Peyer's patch (tissue), 4 donors: ENCODE results near the gene CACNG3. TPM values are rescaled to one million over a fixed set of nuclear protein-coding genes. Genes with fewer than 3 reads are reported as not detected.

Experiments
- DNase-seq, 3 donors: peaks; one replicate each; pipeline ENCODE4 v3.0.0-alpha.2; 2017 to 2019
- H3K27ac ChIP-seq, 4 donors: fragments of 200-600 bp; sonication (generic); one replicate each; pipeline ENCODE4 v1.5.1; 2016 to 2019
- H3K27me3 ChIP-seq, 2 donors: fragments of 200-600 bp; sonication (generic); one replicate each; pipeline ENCODE4 v1.5.1; 2019
- H3K36me3 ChIP-seq, 3 donors: fragments of 200-600 bp; sonication (generic); one replicate each; pipeline ENCODE4 v1.5.1; 2016 to 2019
- H3K4me1 ChIP-seq, 4 donors: fragments of 200-600 bp; sonication (generic); one replicate each; pipeline ENCODE4 v1.5.1; 2016 to 2019
- H3K4me3 ChIP-seq, 4 donors: fragments of 200-600 bp; sonication (generic); 1 replicate in 3 of 4; 2 replicates in 1 of 4; pipeline ENCODE4 v1.5.1; 2016 to 2019; ENCODE audit warnings: mild to moderate bottlenecking in 1 of 4
- H3K9me3 ChIP-seq, 4 donors: fragments of 200-600 bp; sonication (generic); one replicate each; pipeline ENCODE4 v1.5.1; 2016 to 2019; ENCODE audit warnings: mild to moderate bottlenecking in 1 of 4
- CTCF ChIP-seq, 6 experiments: fragments of 450-650 bp in 4 of 6; fragments of 200-600 bp in 2 of 6; sonication (generic) in 1 of 6; IDR thresholded peaks; one replicate each; pipeline ENCODE4 v1.5.1; 2017 to 2019; ENCODE audit warnings: antibody characterized with exemption in 6 of 6, mild to moderate bottlenecking in 3 of 6, moderate library complexity in 1 of 6
- POLR2A ChIP-seq, 2 donors: fragments of 450-650 bp; IDR thresholded peaks; one replicate each; pipeline ENCODE4 v1.5.1; 2017; ENCODE audit warnings: antibody characterized with exemption in 2 of 2, mild to moderate bottlenecking in 2 of 2, moderate library complexity in 2 of 2
- total RNA-seq, 4 donors: library from RNA; depleted of rRNA; stranded (reverse); fragments of >200 nt; gene quantifications; one replicate each; pipeline ENCODE4 v1.1.0, GENCODE V29; 2016

The CACNG3 gene
- total RNA-seq, 4 donors from 2014 or later, result not detected

GRCh38 chr16:24318680-24319079, 62.5 kb downstream of the CACNG3 start:
- H3K27me3 ChIP-seq, result no peaks in the 10 kb centered on the region
- TF ChIP-seq POLR2A (IDR thresholded peaks at IDR 0.05), result no peak
- TF ChIP-seq CTCF (IDR thresholded peaks at IDR 0.05), result no peak
- H3K27ac ChIP-seq, result no peak overlapping the region
- H3K4me1 ChIP-seq, result no peaks in the 10 kb centered on the region
- no peaks in the 10 kb centered on the region for H3K9me3 ChIP-seq
- no peak for DNase-seq
- no peaks in the 10 kb centered on the region for H3K36me3 ChIP-seq
- no peak overlapping the region for H3K4me3 ChIP-seq

GRCh38 chr16:24319126-24319814, 63.1 kb downstream of the CACNG3 start:
- no peak overlapping the region for H3K4me3 ChIP-seq
- no peaks in the 10 kb centered on the region for H3K9me3 ChIP-seq
- H3K27ac ChIP-seq, result no peak overlapping the region
- DNase-seq, result no peak
- TF ChIP-seq POLR2A (IDR thresholded peaks at IDR 0.05), result no peak
- H3K27me3 ChIP-seq, result no peaks in the 10 kb centered on the region
- H3K36me3 ChIP-seq, result no peaks in the 10 kb centered on the region
- H3K4me1 ChIP-seq, result no peaks in the 10 kb centered on the region

- Histone ChIP-seq H3K27me3 (no peaks in the 10 kb centered on the region), H3K27ac (no peak overlapping the region), H3K4me1 (no peaks in the 10 kb centered on the region), H3K4me3 (no peak overlapping the region), H3K9me3 (no peaks in the 10 kb centered on the region), H3K36me3 (no peaks in the 10 kb centered on the region)
- no peak for DNase-seq
- TF ChIP-seq CTCF (IDR thresholded peaks at IDR 0.05) (no peak), POLR2A (IDR thresholded peaks at IDR 0.05) (no peak)
Observed at GRCh38 chr16:24322106-24322505, 66.0 kb downstream of the CACNG3 start.

- H3K4me3 ChIP-seq, result no peak overlapping the region
- H3K9me3 ChIP-seq, result no peaks in the 10 kb centered on the region
- H3K4me1 ChIP-seq, result no peaks in the 10 kb centered on the region
- DNase-seq, result no peak
- H3K36me3 ChIP-seq, result no peaks in the 10 kb centered on the region
- no peaks in the 10 kb centered on the region for H3K27me3 ChIP-seq
- H3K27ac ChIP-seq, result no peak overlapping the region
- TF ChIP-seq CTCF (IDR thresholded peaks at IDR 0.05) (no peak), POLR2A (IDR thresholded peaks at IDR 0.05) (no peak)
Observed at GRCh38 chr16:24324421-24324820, 68.3 kb downstream of the CACNG3 start.

- no peaks in the 10 kb centered on the region for H3K4me1 ChIP-seq
- no peak overlapping the region for H3K4me3 ChIP-seq
- H3K9me3 ChIP-seq, result no peaks in the 10 kb centered on the region
- TF ChIP-seq POLR2A (IDR thresholded peaks at IDR 0.05) (no peak), CTCF (IDR thresholded peaks at IDR 0.05) (no peak)
- H3K27ac ChIP-seq, result no peak overlapping the region
- no peaks in the 10 kb centered on the region for H3K27me3 ChIP-seq
- no peak for DNase-seq
- H3K36me3 ChIP-seq, result no peaks in the 10 kb centered on the region
Observed at GRCh38 chr16:24328835-24329452, 72.8 kb downstream of the CACNG3 start.

GRCh38 chr16:24332178-24332577, 76.0 kb downstream of the CACNG3 start:
- H3K9me3 ChIP-seq, result peaks cover 0 to 2% (median 0%) of the 10 kb centered on the region in 4 donors
- H3K4me3 ChIP-seq, result no peak overlapping the region
- no peak overlapping the region for H3K27ac ChIP-seq
- no peaks in the 10 kb centered on the region for H3K4me1 ChIP-seq
- H3K36me3 ChIP-seq, result no peaks in the 10 kb centered on the region
- H3K27me3 ChIP-seq, result no peaks in the 10 kb centered on the region
- TF ChIP-seq CTCF (IDR thresholded peaks at IDR 0.05), result no peak
- no peak for TF ChIP-seq POLR2A (IDR thresholded peaks at IDR 0.05)
- DNase-seq, result no peak
